Activated CD4-positive, alpha-beta T cell treated with anti-CD3 and anti-CD28 coated beads for 4 hours (primary cell): Measurements from ENCODE around the gene ABAT.
"Not testable (repeated sequence)": the region's sequence is repeated elsewhere in the genome, so short reads cannot be mapped to it uniquely, and the experiment has no call there.

Source experiments
- DNase-seq, 2 donors: peaks; one replicate each; pipeline ENCODE4 v3.0.0-alpha.2; 2020

The ABAT gene

DNA sequence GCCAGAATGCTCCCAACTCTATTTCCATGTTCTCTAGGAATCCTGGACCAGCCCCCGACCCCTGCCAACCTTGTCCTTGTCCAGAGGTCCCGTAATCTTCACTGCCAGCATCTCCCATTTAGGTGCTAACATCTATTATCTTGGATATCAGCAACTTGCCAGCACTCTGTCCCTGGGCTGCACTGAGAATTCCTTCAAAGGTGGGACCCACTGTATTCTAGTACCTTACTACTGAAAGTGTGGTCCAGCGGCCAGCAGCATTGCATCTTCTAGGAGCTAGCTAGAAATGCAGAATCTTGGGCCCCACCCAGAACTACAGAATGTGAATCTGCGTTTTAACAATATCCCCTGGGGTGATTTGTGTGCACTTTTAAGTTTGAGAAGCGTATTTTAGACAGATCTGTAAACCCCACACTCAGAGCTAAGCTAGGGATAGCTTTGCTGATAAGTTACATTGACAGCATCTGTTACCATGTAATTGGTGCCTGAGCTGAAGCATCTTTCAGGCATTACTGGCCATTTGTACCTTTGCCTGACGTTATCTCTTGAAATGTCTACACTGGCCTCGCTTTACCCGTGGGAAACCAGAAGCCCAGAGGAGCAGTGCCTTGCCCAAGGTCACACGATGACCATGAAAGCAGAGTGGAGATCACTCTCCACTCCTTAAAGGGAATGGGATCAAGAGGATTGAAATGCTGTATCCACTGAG is 8.3 kb downstream of the ABAT start:
- no peak for DNase-seq

DNA sequence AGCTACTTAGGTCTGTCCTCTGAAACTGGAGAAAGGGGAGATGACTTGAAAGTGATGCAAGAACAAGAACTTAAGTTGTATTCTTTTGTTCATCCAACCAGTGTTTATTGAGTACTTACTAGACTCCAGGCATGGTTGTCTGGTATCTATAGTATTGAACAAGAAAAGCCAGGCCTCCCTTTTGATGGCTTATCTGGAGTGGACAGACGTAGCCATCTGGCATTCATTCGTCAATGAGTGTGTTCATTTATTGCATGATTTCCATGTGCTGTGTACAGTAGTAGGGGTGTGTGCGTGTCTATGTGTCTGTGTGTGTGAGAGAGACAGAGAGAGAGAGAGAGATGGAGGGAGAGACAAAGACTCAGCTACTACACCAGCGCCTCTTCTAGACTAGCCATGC is 9.2 kb downstream of the ABAT start:
- no peak for DNase-seq

DNA sequence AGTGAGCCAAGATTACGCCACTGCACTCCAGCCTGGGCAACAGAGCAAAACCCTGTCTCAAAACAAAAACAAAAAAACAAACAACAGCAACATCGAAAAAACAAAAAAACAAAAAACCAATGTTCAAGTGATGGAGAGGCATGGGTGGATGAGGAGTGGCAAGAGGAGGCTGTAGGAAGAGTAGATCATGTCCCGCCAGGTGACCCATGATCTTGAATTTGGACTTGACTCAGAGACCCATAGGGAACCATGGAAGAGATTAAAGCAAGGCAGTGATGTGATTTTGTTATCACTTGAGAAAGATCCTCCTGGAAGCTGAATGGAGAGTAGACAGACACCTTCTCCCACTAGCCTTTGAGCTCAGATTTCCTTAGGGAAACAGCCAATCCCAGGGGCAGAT is 11.2 kb downstream of the ABAT start:
- DNase-seq: no peak

DNA sequence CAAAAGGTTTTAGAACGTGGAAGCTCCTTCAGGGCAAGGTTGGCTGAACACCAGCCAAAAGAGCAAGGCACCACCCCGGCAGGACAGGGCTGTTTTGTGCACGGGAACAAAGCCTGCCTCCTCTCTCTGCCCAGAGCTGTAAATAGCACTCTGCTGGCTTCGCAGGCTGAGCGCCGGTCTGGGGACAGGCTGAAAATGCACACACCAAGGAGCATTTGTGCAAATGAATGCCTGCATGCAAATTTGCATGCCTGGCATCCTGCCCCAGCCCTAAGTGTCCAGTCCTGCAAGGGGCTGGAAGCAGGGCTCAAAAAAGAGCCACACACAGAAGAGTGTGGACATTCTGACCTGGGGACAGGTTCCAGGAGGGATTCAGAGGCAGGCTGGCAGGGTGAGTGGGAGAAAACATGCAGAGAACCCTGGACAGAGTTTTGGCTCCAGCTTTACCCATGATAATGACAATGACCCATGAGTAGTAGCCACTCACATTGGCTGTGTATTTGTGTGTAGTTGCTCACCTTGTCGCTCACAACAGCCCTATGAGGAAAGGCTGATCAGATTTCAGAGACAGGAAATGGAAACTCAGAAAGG is 11.7 kb downstream of the ABAT start:
- no peak for DNase-seq

DNA sequence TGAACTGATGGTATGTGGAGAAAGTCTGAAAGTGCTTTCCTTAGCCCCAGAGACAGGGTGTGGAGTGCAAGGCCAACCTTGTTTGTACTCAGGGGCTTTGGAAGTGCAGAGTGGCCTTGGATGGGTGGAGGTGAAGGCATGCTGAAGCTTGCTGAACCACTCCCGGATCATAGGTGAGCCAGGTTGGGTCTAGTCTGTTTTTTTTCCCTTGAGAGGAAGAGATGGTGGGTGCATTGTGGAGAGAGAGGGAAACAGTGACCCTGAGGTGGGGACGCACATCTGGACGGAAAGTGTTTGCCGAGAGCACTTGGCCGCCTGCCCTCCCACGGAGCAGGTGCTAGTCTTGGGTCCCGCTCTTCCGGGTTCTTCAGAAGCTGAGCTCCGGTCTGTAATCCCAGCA is 12.5 kb downstream of the ABAT start:
- DNase-seq: no peak

DNA sequence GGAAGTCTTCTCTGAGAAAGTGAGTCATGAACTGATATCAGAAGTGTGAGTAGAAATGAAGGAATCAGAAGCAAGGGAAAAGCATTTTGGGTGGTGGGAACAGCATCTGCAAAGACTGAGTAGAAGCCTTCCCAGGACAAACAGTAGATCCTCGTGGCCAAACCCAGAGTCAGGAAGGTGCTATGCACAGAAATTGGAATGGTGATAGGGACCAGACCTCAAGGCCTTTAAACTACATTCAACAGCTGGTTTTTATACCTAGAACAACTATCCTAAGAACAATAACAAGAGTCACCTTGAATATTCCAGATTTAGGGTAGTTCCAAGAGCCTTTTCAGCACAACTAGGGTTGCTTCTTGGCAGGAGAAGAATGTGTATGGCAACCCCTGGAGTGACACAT is 15.3 kb downstream of the ABAT start:
- no peak for DNase-seq

DNA sequence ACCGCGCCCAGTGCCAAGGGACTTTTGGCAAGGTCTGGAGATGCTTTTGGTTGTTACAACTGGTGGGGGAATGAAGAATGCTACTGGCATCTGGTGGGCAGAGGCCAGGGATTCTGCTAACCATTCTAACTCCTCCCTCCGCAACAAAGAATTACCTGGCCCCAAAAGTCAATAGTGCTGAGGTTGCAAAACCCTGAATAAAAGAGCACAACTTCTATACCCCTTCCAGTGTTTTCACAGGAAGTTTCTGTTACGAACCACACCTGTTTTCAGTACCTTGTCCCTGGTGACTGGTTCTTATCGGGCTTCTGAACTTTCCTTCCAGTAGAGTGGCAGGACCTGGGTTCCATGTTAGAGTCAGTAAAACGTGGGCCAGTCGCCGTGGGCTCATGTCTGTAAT is 17.3 kb downstream of the ABAT start:
- DNase-seq: no peak

DNA sequence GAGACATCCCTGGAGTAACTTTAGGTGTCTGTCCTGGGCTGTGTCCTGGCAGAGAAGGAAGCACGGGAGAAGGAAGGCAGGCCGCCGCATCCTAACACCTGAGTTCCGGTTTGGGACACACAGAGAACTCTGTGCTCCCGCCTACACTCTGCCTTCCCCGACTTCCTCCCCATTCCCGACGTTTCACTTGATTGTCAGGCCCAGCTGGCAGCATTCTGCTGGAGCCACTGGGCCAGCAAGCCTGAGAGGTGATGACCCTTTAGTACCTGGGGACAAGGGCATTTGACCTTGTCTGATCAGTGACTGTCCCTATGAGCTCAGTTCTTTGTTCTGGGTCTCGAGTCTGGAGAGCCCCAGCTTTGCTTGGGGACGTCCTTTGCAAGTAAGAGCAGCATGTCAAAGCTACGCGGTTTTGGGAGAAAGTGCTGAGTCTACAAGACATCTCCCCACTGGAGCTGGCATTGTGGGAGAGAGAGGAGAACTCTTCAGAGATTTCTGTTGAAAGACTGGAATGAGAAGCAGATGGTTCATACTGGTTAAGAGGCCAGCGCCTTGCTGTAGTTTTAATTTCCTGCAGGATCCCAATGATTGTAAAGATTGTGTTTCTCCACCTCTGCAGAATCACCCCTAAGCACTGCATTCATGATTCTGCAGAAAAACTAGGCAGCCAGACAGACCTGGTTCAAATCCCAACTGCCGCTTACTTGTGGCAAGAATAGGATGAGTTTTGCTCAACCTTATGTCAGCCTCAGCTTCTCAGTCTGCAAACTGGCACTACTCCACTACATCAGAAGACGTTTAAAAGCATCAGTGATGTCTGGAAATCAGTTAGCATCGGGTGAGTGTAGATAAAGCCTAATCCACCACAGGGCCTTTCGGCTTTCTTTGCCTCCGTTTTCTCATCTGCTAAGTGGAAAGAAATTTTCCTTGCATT is 20.6 kb downstream of the ABAT start:
- DNase-seq: no peak

DNA sequence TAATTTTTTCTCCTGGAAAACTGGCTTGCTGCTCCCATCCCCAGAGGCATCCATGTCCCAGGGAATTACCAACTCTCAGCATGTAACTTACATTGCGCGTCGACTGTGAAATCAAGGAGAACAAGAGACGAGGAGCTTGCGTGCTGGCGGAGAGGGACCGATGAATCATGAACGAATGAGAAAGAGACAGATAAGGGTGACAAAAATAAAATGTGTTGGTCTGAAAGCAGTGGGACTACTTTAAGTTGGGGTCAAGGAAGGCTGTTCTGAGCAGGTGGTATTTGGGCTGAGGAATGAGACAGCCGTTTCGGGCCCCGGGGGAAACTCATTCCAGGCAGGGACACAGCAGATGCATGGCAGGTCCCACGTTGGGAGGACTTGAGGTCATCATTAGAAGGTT is 22.5 kb downstream of the ABAT start:
- DNase-seq: no peak

DNA sequence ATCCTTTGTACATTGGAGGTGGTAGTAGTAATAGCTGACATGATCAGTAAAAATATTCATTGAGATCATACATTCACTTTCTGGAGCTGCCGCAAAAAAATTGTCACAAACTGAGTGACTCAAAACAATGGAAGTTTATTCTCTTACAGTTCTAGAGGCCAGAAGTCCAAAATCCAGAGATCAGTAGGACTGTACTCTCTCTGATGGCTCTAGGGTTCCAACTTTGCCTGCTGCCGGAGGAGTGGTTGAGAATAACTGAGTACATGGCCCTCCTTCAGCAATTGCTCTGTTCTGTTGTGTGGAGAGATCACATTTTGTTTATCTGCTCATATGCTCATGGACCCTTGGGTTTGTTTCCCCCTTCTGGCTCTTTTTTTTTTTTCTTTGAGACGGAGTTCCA is 23.5 kb downstream of the ABAT start:
- DNase-seq: no peak

DNA sequence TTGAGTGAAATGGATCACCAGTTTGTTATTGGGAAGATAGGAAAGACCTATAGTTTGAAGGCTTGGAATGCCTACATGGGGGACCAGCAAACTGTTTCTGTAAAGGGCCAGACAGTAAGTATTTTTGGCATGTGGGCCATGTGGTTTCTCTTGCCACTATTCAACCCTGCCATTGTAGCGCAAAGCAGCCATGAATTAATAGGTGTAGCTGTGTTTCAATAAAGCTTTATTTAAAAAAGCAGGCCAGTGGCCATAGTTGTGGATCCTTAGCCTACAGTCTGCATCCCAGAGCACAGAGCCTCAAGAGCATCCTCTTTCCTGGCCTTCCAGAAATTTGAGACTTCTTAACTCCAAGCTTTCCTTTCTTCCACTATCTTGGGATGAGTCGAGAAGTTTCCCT is 29.3 kb downstream of the ABAT start:
- no peak for DNase-seq

DNA sequence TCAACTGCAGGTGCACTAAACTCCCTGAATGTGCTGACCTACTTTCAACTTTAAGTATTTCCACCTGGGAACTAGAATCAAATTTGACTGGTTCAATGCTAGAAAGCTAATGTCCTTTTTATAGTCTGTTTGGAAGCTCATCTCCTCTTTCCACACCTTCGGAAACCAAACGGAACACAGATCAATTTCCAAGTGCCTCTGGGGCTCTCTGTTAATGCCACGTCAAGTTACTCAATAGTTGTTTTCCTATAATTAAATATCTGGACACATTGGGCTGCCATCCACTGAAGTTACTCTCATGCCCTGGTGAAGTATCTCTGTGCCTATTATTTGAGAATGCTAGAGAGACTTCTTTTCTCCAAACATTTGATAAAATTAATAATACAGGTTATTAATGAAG is 29.7 kb downstream of the ABAT start:
- DNase-seq: no peak

DNA sequence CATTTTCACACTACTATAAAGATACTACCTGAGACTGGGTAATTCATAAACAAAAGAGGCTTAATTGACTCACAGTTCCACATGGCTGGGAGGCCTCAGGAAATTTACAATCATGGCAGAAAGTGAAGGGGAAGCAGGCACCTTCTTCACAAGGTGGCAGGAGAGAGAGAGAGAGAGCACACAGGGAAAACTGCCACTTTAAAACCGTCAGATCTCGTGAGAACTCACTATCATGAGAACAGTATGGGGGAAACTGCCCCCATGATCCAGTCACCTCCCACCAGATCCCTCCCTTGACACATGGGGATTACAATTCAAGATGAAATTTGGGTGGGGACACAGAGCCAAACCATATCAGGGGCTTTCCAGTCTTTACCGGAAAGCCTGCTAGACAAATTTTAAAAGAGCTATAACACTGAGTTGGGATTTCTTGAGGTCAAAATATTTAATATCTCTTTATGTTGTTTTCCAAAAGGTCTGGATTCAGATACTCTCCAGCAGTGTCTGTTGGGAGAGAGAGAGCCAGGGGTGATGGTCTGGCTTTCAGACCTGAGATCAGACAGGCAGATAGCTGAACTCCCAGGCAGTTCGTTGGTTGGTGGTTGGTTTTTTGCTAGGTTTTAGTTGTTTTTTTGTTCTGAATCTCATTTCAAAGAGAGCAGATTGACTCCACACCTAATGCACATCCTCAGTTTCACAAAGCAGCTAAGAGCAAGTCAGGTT is 30.8 kb downstream of the ABAT start:
- DNase-seq: not testable (repeated sequence)

DNA sequence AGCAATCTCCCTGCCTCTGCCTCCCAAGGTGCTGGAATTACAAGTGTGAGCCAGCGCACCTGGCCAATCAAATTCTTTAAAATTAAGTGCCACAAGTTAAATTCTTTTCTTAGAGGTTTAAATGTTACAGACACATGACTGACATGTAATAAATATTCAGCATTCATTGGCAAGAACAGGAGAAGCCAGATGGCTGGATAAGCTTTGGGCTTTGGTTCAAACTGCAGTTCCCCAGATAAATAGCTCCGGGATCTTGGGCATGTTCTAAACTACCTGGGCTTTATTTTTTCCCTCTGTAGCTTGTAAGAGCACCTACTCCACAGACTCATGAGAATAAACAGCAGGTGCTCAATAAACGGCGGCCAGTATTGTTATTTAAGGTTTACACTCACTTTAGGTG is 34.1 kb downstream of the ABAT start:
- DNase-seq: no peak

DNA sequence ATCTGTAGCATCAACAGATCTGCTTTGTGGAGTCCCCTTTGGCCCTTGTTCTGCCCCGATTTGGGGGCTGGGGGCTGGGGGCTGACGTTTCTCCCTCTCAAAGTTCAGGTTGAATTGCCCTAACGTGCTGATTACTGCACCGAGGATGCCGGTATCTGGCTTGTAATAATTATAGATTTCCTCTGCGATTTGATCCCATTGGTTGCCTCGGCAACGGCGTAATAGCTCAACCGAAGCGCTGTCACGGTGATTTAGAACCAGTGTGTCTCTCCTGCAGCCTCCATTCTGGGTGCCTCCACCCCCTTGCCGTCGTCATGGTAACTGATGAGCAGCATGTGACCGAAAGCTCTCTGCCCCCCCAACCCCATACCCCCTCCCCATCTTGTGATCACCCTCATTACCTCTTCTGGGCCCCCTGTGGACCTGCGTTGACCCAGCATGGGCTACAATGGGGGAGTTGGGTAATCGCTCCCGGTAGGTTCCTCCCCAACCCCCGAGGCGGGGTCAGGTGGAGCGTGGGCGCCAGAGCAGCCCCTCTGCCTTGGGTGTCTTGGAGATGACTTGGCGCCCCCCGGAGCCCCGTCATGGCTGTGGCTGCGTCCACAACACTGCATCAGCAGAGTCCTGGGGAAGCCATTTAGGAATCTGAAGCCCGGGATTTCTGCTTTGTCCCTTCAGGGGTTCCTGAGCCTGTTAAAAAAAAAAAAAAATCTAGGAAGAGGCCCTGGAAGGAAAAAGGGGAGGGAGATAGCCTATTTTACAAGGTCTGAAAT is 38.4 kb downstream of the ABAT start:
- no peak for DNase-seq

DNA sequence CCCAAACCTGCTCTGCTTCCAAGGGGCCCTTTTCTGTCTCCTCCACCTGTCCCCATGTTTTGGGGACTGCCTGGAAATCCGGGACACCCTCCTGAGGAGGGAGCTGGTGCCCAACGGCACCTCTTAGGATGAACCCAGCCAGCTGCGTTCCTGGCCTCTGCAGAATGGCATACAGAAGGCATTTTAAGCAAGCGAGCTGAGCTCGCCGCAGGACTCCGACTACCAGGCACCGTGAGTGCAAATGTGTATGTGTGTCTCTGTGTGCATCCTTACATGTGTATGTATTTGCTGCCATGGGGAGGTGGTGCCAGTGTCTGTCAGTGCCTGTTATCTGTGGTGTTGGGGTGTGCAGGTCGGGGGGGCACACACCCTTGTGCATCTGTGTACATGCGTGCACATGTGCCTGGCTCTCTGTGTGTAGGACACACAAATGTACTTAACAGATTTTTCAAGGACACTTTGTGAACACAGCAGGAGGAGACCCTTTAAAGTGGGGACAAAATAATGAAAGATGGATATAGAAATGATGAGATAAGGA is 39.3 kb downstream of the ABAT start:
- DNase-seq: no peak

DNA sequence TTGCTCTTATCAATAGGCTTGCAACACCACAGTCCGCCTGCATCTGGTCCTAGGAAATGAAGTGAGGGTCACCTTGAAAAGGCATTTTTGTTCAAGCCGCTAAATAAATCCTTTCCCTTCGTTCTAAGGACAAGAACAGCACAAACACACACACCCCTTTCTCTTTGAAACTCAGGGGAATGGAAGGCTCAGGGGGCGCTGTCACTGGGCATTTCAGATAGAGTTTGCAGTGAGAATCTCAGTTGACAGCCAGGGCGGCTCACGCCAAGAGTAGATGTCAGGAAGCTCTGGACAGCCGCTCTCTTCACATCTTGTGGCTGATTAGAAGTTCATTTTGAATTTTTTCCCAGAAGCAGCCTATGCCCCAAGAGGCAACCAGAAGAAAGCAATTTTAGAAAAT is 39.8 kb downstream of the ABAT start:
- no peak for DNase-seq

DNA sequence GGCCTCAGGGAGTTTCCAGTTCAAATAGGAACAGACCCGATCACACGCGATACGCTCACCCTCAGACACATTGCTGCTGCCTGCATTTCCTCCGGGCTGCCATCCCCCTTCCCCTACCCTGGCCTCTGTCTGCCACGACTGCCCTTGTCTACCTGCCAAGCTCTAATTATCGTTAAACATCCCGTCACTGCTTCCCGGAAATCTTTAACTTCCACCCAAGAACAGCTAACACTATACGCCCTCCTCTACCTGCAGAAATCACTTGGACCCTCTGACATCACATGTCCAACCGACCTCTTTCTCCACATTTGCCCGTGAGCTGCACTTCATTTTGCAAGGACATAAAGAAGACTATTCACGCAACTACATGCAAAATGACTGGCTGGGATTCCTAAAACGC is 40.4 kb downstream of the ABAT start:
- no peak for DNase-seq

DNA sequence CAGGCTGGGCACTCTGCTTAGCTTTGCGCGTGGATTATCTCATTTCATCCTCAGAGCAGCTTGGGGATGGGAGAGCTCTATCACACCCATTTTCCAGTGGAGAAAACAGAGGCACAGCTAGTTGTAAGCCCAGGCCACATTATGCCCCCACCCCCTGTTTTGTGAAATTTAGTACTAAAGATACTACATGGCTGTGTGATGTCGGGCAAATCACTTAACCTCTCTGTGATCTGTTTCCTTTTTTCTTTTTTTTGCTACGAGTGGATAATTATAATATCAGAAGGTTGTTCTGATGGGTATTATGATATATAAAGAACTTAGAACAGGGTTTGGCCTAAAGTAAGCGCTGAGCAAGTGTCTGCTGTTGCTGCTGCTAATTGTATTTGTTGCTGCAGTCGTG is 41.6 kb downstream of the ABAT start:
- no peak for DNase-seq

DNA sequence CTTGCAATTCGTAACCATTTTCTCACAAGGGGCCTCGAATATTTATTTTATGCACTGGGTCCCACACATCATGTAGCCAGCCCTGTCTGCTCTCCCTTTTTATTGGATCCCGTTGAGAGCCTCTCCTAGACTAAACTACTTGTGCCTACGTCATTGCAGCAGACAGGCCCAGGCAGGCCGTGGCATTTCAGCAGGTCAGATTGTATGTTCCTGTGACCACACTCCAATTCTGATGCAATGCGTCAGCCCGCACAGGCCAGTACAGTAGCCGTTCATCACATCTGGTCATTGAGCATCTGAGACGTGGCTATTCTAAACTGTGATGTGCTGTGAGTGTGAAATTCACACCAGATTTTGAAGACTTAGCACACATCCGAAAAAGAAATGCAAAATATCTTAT is 42.2 kb downstream of the ABAT start:
- DNase-seq: no peak

DNA sequence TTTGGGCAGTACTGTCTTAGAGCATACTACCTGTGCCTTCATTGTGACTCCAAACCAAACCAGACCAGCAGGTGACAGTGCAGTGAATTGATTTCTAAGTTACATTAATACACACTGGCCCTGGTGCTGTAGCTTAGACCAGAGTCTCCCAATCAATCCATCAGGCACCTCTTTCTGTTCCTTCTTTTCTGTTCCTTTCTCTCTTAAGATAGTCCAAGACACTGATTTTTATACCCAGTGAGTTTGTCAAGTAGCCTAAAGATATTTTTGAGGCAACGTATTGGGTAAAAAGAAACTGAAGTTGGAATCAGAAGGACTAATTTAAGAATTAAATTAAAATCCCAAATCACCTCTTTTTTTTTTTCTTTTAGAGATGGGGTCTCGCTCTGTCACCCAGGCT is 43.1 kb downstream of the ABAT start:
- no peak for DNase-seq

DNA sequence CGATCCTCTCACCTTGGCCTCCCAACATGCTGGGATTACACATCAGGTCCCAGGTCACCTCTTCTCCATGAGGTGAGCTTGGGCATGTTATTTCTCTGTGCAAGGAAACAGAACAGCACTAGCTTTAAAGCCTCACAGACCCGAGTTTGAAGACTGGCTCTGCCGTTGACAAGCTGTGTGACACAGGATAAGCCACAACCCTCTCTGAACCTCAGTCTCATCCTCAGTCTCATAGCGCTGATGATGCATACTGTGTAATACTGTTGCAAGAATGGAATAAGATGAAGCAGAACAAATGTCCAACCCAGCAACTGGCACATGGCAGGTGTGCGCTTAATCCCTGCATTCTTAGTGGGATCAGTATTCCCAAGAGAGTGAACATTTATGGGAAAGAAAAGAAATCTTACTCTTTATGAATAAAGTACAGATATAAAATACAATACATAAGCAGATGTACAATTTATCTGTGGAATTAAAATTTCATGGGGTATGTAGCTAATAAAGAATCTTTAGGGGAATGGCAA is 43.5 kb downstream of the ABAT start:
- no peak for DNase-seq
